Measurements from ENCODE around the gene AMOTL2.

Gene AMOTL2

GRCh38 chr3:134315286-134316106 is 58.8 kb downstream of the AMOTL2 start:
- no peak overlapping the region for H3K4me3 ChIP-seq (ENCODE audit: low read depth, low read length, poor library complexity, severe bottlenecking)
- no peaks in the 10 kb centered on the region for H3F3A ChIP-seq (ENCODE audit: insufficient read depth, low read length)
- H3K27ac ChIP-seq (ENCODE audit: low read depth, low read length, poor library complexity, severe bottlenecking), result no peak overlapping the region
- no peaks in the 10 kb centered on the region for H3K36me3 ChIP-seq (ENCODE audit: insufficient read depth, low read length)
- no peak overlapping the region for H3K9ac ChIP-seq (ENCODE audit: low read length)
- H3K9me2 ChIP-seq (ENCODE audit: low read depth, low read length), result no peaks in the 10 kb centered on the region
- no peak overlapping the region for H3K4me2 ChIP-seq (ENCODE audit: low read length)
- H4K20me1 ChIP-seq (ENCODE audit: insufficient read depth, low read length), result no peaks in the 10 kb centered on the region
- H3K4me1 ChIP-seq (ENCODE audit: insufficient read depth, low read length, severe bottlenecking), result no peaks in the 10 kb centered on the region
- TF ChIP-seq EZH2 (IDR thresholded peaks at IDR 0.05; ENCODE audit: borderline replicate concordance, low read length) (no peak), CTCF (IDR thresholded peaks at IDR 0.05; ENCODE audit: low read length) (no peak)
- H3K27me3 ChIP-seq (ENCODE audit: insufficient read depth, low read length), result 0 out of 2 replicates have a peak, but pooled peaks cover 3% of the 10 kb centered on the region
- H2AFZ ChIP-seq (ENCODE audit: low read length), result no peak overlapping the region
- no peaks in the 10 kb centered on the region for H3K9me3 ChIP-seq (ENCODE audit: low read length)
- no peaks in the 10 kb centered on the region for H3K79me2 ChIP-seq (ENCODE audit: insufficient read depth, low read length)

DNA sequence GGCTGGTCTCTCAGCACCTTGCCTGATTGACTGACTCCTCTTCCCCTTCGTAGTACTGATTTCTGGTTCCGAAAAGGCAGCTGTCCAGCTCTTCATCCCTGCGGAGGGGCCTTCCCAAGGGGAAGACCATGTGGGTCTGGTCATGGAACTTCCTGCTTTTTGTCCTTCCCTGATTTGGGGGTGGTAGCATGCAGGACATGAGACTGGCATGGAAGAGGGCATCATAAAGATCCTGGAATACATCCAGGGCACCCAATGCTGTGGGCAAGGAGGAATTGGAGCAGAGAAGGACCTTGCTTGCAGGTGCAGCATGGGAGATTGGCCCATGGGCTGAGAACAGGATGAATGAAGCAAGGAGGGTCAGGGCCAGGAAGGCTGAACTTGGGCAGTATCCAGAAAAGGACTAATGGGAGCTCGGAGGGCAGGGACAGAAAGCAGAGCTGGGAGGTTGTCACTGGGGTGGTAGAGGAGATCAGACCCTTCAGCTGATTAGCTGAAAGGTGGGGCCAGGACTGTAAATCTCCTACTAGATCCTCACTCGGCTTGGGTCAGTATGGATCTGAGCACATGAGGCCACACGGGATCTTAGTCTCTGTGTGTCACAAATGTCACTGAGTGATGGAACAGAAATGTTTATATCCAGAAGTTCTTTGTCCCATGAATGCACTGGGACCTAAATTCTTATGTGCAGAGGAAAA is 59.5 kb downstream of the AMOTL2 start:
- Histone ChIP-seq H3K9me2 (ENCODE audit: low read depth, low read length) (no peaks in the 10 kb centered on the region), H3K4me1 (ENCODE audit: insufficient read depth, low read length, severe bottlenecking) (no peaks in the 10 kb centered on the region), H3K36me3 (ENCODE audit: insufficient read depth, low read length) (no peaks in the 10 kb centered on the region), H4K20me1 (ENCODE audit: insufficient read depth, low read length) (no peaks in the 10 kb centered on the region), H3K9me3 (ENCODE audit: low read length) (no peaks in the 10 kb centered on the region), H3K9ac (ENCODE audit: low read length) (no peak overlapping the region), H3F3A (ENCODE audit: insufficient read depth, low read length) (no peaks in the 10 kb centered on the region), H2AFZ (ENCODE audit: low read length) (no peak overlapping the region), H3K27ac (ENCODE audit: low read depth, low read length, poor library complexity, severe bottlenecking) (no peak overlapping the region), H3K27me3 (ENCODE audit: insufficient read depth, low read length) (0 out of 2 replicates have a peak, but pooled peaks cover 3% of the 10 kb centered on the region), H3K4me3 (ENCODE audit: low read depth, low read length, poor library complexity, severe bottlenecking) (no peak overlapping the region), H3K4me2 (ENCODE audit: low read length) (no peak overlapping the region), H3K79me2 (ENCODE audit: insufficient read depth, low read length) (no peaks in the 10 kb centered on the region)
- TF ChIP-seq CTCF (IDR thresholded peaks at IDR 0.05; ENCODE audit: low read length) (no peak), EZH2 (IDR thresholded peaks at IDR 0.05; ENCODE audit: borderline replicate concordance, low read length) (no peak)

- no peak overlapping the region for H3K4me3 ChIP-seq (ENCODE audit: low read depth, low read length, poor library complexity, severe bottlenecking)
- H4K20me1 ChIP-seq (ENCODE audit: insufficient read depth, low read length), result no peaks in the 10 kb centered on the region
- no peak overlapping the region for H3K27ac ChIP-seq (ENCODE audit: low read depth, low read length, poor library complexity, severe bottlenecking)
- no peaks in the 10 kb centered on the region for H3K9me2 ChIP-seq (ENCODE audit: low read depth, low read length)
- no peaks in the 10 kb centered on the region for H3K36me3 ChIP-seq (ENCODE audit: insufficient read depth, low read length)
- no peaks in the 10 kb centered on the region for H3K79me2 ChIP-seq (ENCODE audit: insufficient read depth, low read length)
- no peak overlapping the region for H3K9ac ChIP-seq (ENCODE audit: low read length)
- TF ChIP-seq EZH2 (IDR thresholded peaks at IDR 0.05; ENCODE audit: borderline replicate concordance, low read length) (no peak), CTCF (IDR thresholded peaks at IDR 0.05; ENCODE audit: low read length) (no peak)
- no peaks in the 10 kb centered on the region for H3K9me3 ChIP-seq (ENCODE audit: low read length)
- H3K27me3 ChIP-seq (ENCODE audit: insufficient read depth, low read length), result 0 out of 2 replicates have a peak, but pooled peaks cover 3% of the 10 kb centered on the region
- H3F3A ChIP-seq (ENCODE audit: insufficient read depth, low read length), result no peaks in the 10 kb centered on the region
- H3K4me2 ChIP-seq (ENCODE audit: low read length), result no peak overlapping the region
- H2AFZ ChIP-seq (ENCODE audit: low read length), result no peak overlapping the region
- H3K4me1 ChIP-seq (ENCODE audit: insufficient read depth, low read length, severe bottlenecking), result no peaks in the 10 kb centered on the region
Measured at GRCh38 chr3:134313847-134314587, 60.2 kb downstream of the AMOTL2 start.
